HG03097 (cell line): ENCODE data around the gene XRCC3.
A peak's percentile ranks its signal among the peaks of the same experiment; 100 is the strongest.

ENCODE experiments used
- ATAC-seq: cut with Tn5 transposase; IDR thresholded peaks from one replicate; pipeline ENCODE4 v1.9.1; 2021; ENCODE audit not compliant: unreplicated experiment, low FRiP score

XRCC3 gene

GRCh38 chr14:103727313-103727980, 12.2 kb upstream of the XRCC3 start:
- no peak for ATAC-seq

- no peak for ATAC-seq
These were observed 11.2 kb upstream of the XRCC3 start for GRCh38 chr14:103726474-103726873.

GRCh38 chr14:103725739-103726395, 10.6 kb upstream of the XRCC3 start:
- no peak for ATAC-seq

DNA sequence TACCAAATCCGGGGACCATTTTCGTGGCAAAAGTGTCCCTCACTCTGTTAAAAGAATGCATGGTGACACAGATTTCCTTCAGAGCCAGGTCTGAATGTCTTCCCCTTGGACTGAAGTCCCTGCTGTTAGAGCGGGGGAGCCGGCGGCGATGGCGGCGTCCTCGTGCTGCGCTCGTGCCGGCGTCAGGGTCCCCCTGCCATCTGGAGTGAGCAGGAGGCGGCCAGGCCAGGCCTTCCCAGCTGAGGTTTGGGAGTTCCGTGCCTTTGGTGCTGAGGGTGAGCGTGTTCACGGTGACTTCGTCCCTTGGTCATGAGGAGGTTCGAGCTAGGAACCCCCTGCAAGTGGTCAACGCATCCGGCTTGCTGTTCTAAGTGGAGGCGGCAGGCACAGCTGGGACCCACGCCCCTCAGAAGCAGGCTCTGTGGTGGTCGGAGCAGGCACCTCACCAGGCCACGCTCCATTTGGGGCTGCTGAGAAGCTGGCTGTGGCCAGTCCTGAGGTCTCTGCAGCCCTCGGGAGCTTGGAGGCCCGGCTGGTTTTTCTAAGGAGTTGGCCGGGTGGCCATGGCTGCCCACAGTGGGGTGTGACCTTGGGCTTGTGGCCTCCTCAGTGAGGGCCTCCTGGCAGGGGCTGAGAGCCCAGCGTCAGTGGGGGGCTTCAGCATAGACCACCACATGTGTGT, 9.9 kb upstream of the XRCC3 start:
- ATAC-seq, result no peak

GRCh38 chr14:103724116-103724515, 8.9 kb upstream of the XRCC3 start:
- ATAC-seq, result no peak

GRCh38 chr14:103723748-103724081, 8.5 kb upstream of the XRCC3 start:
- ATAC-seq, result no peak

DNA sequence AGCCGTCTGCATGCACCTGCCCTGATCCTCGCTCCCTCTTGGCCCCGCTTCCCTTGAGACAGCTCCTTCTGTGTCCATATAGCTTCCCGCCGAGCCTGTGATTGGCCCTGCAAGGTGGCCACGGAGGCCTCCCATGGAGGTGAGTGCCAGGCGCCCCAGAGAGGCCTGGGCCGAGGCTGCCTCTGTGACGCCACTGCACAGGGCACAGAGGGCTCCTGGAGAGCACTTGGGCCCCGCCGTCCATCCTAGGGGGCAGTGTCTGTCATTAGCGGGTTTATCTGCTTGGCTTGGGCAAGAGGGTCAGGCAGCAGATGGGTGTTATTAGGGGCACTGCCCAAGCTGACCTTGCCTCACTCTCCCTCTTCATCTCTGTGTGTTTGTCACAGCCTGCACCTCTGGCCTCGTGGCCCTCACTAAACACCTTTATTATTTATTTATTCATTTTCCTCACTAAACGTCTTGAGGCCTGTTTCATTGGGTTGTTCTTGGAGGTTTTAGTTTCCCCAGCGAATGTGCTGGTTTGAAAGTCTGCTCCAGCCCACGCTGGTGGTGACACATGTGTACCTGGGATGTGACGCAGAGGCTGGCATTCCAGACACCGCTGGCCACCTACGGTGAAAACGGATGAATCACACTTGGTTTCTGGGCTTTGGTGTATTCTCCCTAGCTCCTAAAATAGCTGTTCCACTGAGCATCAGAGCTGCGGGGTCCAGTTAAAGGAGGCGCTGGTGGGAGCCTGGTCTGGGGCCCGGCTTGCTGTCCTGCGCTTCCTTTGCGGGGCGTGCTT, 6.3 kb upstream of the XRCC3 start:
- ATAC-seq, result no peak

DNA sequence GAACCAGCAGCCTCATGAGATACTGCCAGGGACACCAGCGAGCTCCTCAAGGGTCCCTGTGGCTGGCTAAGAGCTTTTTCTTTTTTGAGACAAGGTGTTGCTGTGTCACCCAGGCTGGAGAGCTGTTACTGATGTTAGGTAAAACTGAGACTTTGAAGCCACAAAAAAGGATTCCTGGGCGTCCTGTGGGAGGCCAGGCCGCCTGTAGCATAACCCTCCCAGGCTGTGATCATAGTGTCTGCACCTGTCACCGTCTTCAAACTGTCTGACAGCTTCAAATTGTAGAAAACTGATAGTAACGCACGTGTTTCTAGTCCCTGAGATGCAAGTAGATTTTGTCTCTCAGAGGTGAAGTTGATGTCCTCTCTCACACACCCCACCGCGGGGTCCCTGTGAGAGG, 4.5 kb upstream of the XRCC3 start:
- ATAC-seq, result no peak

GRCh38 chr14:103718572-103718971, 3.3 kb upstream of the XRCC3 start:
- ATAC-seq, result no peak

GRCh38 chr14:103716899-103717411, 1.7 kb upstream of the XRCC3 start:
- ATAC-seq, result no peak

GRCh38 chr14:103716091-103716801, 995 bp upstream of the XRCC3 start:
- peak; percentile 1 for ATAC-seq

DNA sequence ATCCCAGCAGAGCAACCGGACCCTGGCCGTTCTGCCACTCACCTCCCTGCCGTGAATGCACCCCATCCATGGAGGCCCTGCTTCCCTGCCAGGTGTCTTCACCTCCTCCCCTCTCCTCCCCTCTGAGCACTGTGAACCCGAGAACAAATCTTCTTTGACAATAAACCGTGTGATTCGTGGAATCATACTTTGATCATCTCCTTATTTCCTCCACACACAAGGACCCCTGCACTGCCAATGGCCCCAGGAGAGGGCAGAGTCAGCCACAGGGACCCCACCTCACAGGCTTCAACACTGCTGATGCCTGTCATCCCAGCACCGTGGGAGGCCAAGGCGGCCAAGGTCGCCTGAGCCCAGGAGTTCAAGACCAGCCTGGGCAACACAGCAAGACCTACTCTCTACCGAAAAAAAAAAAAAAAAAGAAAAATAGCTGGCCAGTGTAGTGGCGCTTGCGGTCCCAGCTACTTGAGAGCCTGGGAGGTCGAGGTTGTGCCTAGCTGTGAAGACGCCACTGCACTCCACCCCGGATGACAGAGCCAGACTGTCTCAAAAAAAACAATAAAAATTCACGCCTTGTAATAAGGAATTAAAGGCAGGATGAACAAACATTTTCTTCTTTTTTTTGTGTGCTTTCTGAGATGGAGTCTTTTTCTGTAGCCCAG, 1.1 kb downstream of the XRCC3 start:
- ATAC-seq, result no peak

GRCh38 chr14:103713304-103714062, 1.8 kb downstream of the XRCC3 start:
- no peak for ATAC-seq

- ATAC-seq, result no peak
These were observed 2.5 kb downstream of the XRCC3 start for GRCh38 chr14:103712633-103713247.

DNA sequence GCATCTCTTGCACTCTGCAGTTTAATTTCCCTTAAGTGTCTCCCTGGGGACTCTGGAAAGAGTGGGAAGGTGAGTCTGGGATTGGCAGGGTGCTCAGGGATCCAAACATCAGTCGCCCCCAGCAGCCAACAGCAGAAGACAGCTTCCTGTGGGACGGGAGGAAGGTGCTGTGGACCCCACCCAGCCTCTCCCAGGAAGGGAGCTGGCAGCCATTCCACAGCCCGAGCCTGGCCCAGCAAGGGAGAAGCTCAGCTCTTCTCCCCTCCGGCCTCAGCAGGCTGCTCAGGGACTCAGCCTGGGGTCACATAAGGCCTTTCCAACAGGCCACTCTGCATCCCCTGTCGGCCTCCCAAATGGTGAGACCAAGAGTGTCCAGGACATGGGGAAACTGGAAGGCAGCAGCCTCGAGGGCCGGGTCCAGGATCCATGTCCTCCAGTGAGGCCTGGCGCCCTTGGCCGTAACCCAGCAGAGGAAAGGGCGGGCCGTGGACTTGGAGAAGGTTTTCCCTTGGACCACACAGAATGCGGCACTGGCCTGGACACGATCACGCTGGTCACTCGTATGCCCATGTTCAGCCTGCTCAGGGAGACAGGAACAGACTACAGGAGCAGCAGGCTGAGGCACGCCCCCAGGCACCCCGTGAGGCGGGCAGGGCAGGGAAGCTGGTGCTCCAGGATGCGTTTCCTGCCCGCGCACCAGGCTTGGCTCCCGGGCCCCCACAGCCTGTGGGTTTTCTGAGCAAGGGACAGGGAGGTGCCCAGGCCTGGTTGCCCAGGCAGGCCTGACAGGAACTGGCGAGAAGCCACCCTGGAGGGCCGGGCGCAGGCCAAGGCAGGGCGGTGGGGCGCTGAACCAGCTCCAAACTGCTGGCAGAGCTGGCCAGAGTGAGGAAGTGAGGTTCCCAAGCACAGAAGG, 3.5 kb downstream of the XRCC3 start:
- no peak for ATAC-seq

DNA sequence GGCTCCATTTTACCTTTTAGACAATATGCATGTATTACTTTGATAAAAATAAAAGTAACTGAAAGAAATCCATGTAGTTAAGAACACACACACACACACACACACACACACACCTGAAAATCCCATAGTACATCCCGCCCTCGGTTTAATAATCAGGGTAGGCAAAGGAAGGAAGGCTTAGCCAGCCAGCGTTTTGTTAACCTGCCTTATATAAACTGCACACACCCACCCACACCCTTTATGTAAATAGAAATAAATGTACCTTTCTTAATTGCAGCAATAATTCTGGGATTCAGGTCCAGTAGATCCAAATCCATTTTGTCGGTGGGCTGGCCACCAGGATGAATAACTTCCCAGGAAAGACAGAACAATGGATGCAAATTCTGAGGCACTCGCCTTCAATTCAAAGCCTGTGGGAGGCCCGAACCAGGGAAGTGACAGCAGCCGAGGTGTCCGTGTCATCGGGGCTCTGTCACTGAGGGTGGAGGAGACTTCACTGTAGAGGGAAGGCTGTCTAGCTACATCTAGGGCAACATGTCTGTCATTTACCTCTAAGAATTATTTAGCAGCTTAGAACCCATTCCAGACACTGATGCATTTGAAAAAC, 4.4 kb downstream of the XRCC3 start:
- no peak for ATAC-seq

DNA sequence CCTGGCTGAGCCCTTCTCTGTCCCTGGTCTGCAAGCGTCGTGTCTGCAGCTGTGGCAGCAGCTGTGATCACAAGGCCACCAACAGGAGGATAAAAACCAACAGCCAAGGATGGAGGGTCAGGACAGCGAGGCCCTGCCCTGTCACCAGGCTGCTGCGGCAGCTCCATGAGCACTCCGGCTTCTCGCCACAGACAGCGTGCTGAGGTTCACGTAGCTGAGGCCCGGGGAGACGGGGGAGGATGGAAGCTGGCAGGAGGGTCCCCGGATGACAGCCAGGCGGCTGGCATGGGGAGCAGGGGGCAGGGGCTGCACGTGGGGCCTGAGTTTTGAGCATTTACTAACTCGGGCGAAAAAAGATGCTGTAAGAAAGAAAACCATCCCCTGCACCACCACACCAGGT, 5.4 kb downstream of the XRCC3 start:
- no peak for ATAC-seq
